Right lobe of liver (tissue), 6 donors: ENCODE measurements around the gene SLC26A4. TPM values are rescaled to one million over a fixed set of nuclear protein-coding genes. Genes with fewer than 3 reads are reported as not detected.

Source experiments
- ATAC-seq, 4 donors: fragments of 200-7000 bp; cut with Tn5 transposase; one replicate each; pipeline ENCODE4 v1.9.1; 2020; ENCODE audit warnings: mild to moderate bottlenecking in 4 of 4, moderate library complexity in 4 of 4
- DNase-seq, 3 donors: peaks; one replicate each; pipeline ENCODE4 v3.0.0-alpha.2; 2020
- H3K27ac ChIP-seq, 3 donors: fragments of 200-600 bp; one replicate each; pipeline ENCODE4 v1.8.0; 2022
- H3K27me3 ChIP-seq, 2 donors: fragments of 200-600 bp; one replicate each; pipeline ENCODE4 v1.8.0; 2022
- H3K36me3 ChIP-seq, 4 donors: fragments of 200-600 bp; sonication (generic) in 1 of 4; one replicate each; pipeline versions ENCODE4 v1.5.1 to v1.8.0; 2017 to 2022; ENCODE audit warnings: control low read depth in 1 of 4
- H3K4me1 ChIP-seq, 4 donors: fragments of 200-600 bp; sonication (generic) in 1 of 4; one replicate each; pipeline versions ENCODE4 v1.5.1 to v1.8.0; 2017 to 2022; ENCODE audit warnings: control low read depth in 1 of 4
- H3K4me3 ChIP-seq, 3 donors: fragments of 200-600 bp; one replicate each; pipeline ENCODE4 v1.8.0; 2022
- H3K9me3 ChIP-seq, 4 donors: fragments of 200-600 bp; sonication (generic) in 1 of 4; one replicate each; pipeline versions ENCODE4 v1.5.1 to v1.8.0; 2017 to 2022; ENCODE audit warnings: control low read depth in 1 of 4
- CTCF ChIP-seq, 4 donors: fragments of 200-600 bp in 3 of 4; fragments of 450-650 bp in 1 of 4; IDR thresholded peaks; one replicate each; pipeline versions ENCODE4 v1.5.1 to v1.8.0; 2016 to 2022; ENCODE audit warnings: antibody characterized with exemption in 4 of 4, mild to moderate bottlenecking in 2 of 4
- POLR2A ChIP-seq: fragments of 450-650 bp; IDR thresholded peaks from one replicate; pipeline ENCODE4 v1.6.1; 2017; ENCODE audit warnings: antibody characterized with exemption, mild to moderate bottlenecking
- WGBS: methylation state at CpG from one replicate; pipeline ENCODE4 v1.1.6; 2018; ENCODE audit warnings: low coverage, low lambda C conversion rate; ENCODE audit not compliant: insufficient coverage; ENCODE audit errors: missing lambda C conversion rate; 5-methylcytosine and 5-hydroxymethylcytosine counted together
- intact Hi-C, 2 donors: fragments of 100-400 bp; cut with DNase I; formaldehyde crosslinking; loops; one replicate each; pipeline versions ENCODE4 v1.11.2 to v1.14.1; 2022
- total RNA-seq, 6 experiments: library from RNA; depleted of rRNA in 2 of 6; stranded (reverse); fragments of >200 nt in 2 of 6; fragmentation: NEBNext Ultra II Directional in 3 of 6; extraction: Animal tissue kit (Norgen Biotek cat#: 25700) in 3 of 6; gene quantifications; one replicate each; pipeline versions ENCODE4 v1.1.0 to v1.2.4, GENCODE V29; 2016 to 2023
- donor health status: DM: no; HTN: yes; CAD: no.
- donor health status: DM: no; HTN: no; CAD: no.
- donor health status: DM: no; HTN: no; CAD: no.
- donor health status: DM: no; HTN: yes; CAD: no.
- donor health status: DM: no; HTN: yes; CAD: no.

SLC26A4 gene
- total RNA-seq, 6 experiments from 2014 or later = 0.05 to 0.68 (median 0.27) TPM; not detected in 1

- H3K4me1 ChIP-seq = no peaks in the 10 kb centered on the region
- no peak overlapping the region for H3K27ac ChIP-seq
- H3K36me3 ChIP-seq = no peaks in the 10 kb centered on the region
- ATAC-seq = no peak
- no CpG with 5 or more reads among the region's 1 CpG for WGBS
- no peaks in the 10 kb centered on the region for H3K27me3 ChIP-seq
- TF ChIP-seq CTCF (IDR thresholded peaks at IDR 0.05) = no peak
- no peak for TF ChIP-seq POLR2A
- H3K9me3 ChIP-seq = no peaks in the 10 kb centered on the region
- no peak overlapping the region for H3K4me3 ChIP-seq
- no peak for DNase-seq
- intact Hi-C loops = no loop called here
Observed at GRCh38 chr7:107684947-107685463, 24.4 kb downstream of the SLC26A4 start.

GRCh38 chr7:107686816-107687387 lies 26.3 kb downstream of the SLC26A4 start:
- Histone ChIP-seq H3K36me3 (no peaks in the 10 kb centered on the region), H3K4me1 (no peaks in the 10 kb centered on the region), H3K27me3 (no peaks in the 10 kb centered on the region), H3K27ac (no peak overlapping the region), H3K9me3 (no peaks in the 10 kb centered on the region), H3K4me3 (no peak overlapping the region)
- DNase-seq (no peak), ATAC-seq (no peak)
- TF ChIP-seq POLR2A (no peak), CTCF (IDR thresholded peaks at IDR 0.05) (no peak)
- WGBS = 83% methylated on average over 5 of the region's 5 CpGs
- intact Hi-C loops = no loop called here

- WGBS = 57% methylated on average over 3 of the region's 3 CpGs
- H3K27ac ChIP-seq = no peak overlapping the region
- no peaks in the 10 kb centered on the region for H3K4me1 ChIP-seq
- no peak overlapping the region for H3K4me3 ChIP-seq
- H3K27me3 ChIP-seq = no peaks in the 10 kb centered on the region
- DNase-seq = no peak
- ATAC-seq = no peak
- H3K9me3 ChIP-seq = no peaks in the 10 kb centered on the region
- H3K36me3 ChIP-seq = no peaks in the 10 kb centered on the region
- TF ChIP-seq CTCF (IDR thresholded peaks at IDR 0.05) (no peak), POLR2A (no peak)
- intact Hi-C loops = no loop called here
Observed at GRCh38 chr7:107687656-107688055, 27.0 kb downstream of the SLC26A4 start.

GRCh38 chr7:107689553-107689952 lies 28.9 kb downstream of the SLC26A4 start:
- intact Hi-C loops = no loop called here
- DNase-seq (no peak), ATAC-seq (no peak)
- Histone ChIP-seq H3K9me3 (no peaks in the 10 kb centered on the region), H3K27ac (no peak overlapping the region), H3K27me3 (no peaks in the 10 kb centered on the region), H3K36me3 (no peaks in the 10 kb centered on the region), H3K4me3 (no peak overlapping the region), H3K4me1 (no peaks in the 10 kb centered on the region)
- no peak for TF ChIP-seq POLR2A
- no peak for TF ChIP-seq CTCF (IDR thresholded peaks at IDR 0.05)
- WGBS = 86% methylated on average over 1 of the region's 2 CpGs
